ENCODE data around the gene MCHR1. TPM values are rescaled to one million over a fixed set of nuclear protein-coding genes. Genes with fewer than 3 reads are reported as not detected.
"Not testable (repeated sequence)": the region's sequence is repeated elsewhere in the genome, so short reads cannot be mapped to it uniquely, and the experiment has no call there.

Gene MCHR1
- total and polyA plus RNA-seq, 9 of the 15 experiments (the other 6 are each of a cell fraction or from before 2014, with no cell fraction given), result 0.03 to 0.50 TPM; not detected in 7

DNA sequence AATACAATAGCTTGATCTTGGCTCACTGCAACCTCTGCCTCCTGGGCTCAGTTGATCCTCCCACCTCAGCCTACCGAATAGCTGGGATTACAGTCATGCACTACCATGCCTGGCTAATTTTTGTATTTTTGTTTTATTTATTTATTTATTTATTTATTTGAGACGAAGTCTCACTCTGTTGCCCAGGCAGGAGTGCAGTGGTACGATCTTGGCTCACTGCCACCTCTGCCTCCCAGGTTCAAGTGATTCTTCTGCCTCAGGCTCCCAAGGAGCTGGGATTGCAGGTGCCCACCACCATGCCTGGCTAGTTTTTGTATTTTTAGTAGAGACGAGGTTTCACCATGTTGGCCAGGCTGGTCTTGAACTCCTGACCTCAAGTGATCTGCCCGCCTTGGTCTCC is 38.4 kb downstream of the MCHR1 start:
- intact Hi-C loops (cut with micrococcal nuclease); H3K4me2 ChIP-seq (ENCODE audit: insufficient read depth, low read length); H3K27ac ChIP-seq (ENCODE audit: extremely low read depth, low read depth, low read length); in situ Hi-C loops (cut with MboI); H2AFZ ChIP-seq (ENCODE audit: low read depth, low read length); H3K9me1 ChIP-seq (ENCODE audit: control insufficient read depth, insufficient read depth, low read length); CTCF ChIA-PET (ENCODE audit: low intra/inter-chr PET ratio); H3K36me3 ChIP-seq (ENCODE audit: control insufficient read depth, insufficient read depth, low read length); H3K79me2 ChIP-seq (ENCODE audit: control insufficient read depth, insufficient read depth, low read length); H3K4me1 ChIP-seq (replicated peaks in 1 of 2; ENCODE audit: control insufficient read depth in 2 of 2, insufficient read depth in 2 of 2, low read length in 2 of 2); ATAC-seq; FAIRE-seq; H3K9ac ChIP-seq (ENCODE audit: insufficient read depth in 1 of 2, low read depth in 2 of 2, low read length in 2 of 2); H4K20me1 ChIP-seq (replicated peaks; ENCODE audit: control insufficient read depth, insufficient read depth, low read length); DNase-seq (ENCODE audit: extremely low read depth in 1 of 4, low spot score in 3 of 4); H3K4me3 ChIP-seq; BruUV-seq (replicated peaks); H3K9me3 ChIP-seq (replicated peaks; ENCODE audit: control insufficient read depth, insufficient read depth, low read depth, low read length): not testable (repeated sequence)
- WGBS (ENCODE audit: insufficient coverage, low coverage, missing lambda C conversion rate), result 8% methylated on average over 4 of the region's 5 CpGs
- POLR2A ChIA-PET, result interaction anchor here (0.9 kb wide), 1 partner anchor 17 kb away, joined by 3 read pairs; no protein-coding TSS in a partner anchor
- H3K27me3 ChIP-seq (ENCODE audit: control insufficient read depth in 2 of 2, insufficient read depth in 2 of 2, low read length in 2 of 2), result peaks cover 6 to 28% of the 10 kb centered on the region in 2 experiments; a peak in 4 of 5 replicates
- peak; percentile 60 for TF ChIP-seq NFIC (IDR thresholded peaks at IDR 0.05)

DNA sequence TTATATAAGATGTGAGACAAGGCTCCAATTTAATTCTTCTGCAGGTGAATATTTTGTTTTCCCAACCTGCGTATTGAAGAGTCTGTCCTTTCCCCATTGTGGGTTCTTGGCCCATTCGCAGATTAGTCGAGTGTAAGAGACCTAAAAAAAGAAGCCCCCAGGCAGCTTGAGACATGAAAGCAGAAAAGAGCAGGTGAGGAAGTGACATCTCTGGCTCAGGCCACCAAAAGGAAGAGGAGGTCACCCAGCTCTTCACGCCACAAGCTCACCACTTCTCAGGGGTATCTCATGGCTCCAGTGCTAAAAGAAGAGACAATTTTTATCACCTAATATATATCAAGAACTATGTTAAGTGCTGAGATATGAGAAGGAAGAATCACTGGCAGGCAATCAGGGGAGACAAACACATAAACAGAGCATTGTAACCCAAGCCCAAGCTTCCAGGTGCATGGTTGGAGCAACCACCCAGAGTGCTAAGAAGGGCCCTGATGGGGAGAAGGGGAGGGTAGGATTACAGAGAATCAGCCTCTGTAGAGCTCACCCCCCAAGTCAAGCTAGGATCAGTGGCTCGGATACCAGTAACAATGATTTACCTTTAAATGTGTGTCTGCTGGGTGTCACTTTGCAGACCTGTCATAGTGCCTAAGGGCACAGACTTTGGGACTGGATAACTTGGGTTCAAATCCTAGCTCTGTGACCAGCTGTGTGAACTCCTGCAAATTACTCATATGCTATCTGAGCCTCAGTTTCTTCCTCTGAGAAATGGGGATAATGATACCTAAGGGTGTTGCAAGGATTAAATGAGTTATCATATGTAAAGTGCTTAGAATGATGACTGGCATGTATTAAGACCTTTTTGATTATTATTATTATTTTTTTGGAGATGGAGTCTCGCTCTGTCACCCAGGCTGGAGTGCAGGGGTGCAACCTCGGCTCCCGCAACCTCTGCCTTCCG is 39.2 kb downstream of the MCHR1 start:
- H3K27me3 ChIP-seq (ENCODE audit: control insufficient read depth in 2 of 2, insufficient read depth in 2 of 2, low read length in 2 of 2), result peaks cover 6 to 28% of the 10 kb centered on the region in 2 experiments; a peak in 4 of 5 replicates
- H3K27ac ChIP-seq (ENCODE audit: extremely low read depth, low read depth, low read length), result no peak overlapping the region
- no peak overlapping the region for H3K9ac ChIP-seq (ENCODE audit: insufficient read depth in 1 of 2, low read depth in 2 of 2, low read length in 2 of 2)
- no peaks in the 10 kb centered on the region for H3K9me1 ChIP-seq (ENCODE audit: control insufficient read depth, insufficient read depth, low read length)
- H3K36me3 ChIP-seq (ENCODE audit: control insufficient read depth, insufficient read depth, low read length), result no peaks in the 10 kb centered on the region
- H3K4me3 ChIP-seq, result no peak overlapping the region
- FAIRE-seq, result no peak
- no TSS peak for BruUV-seq (replicated peaks)
- no peaks in the 10 kb centered on the region for H3K79me2 ChIP-seq (ENCODE audit: control insufficient read depth, insufficient read depth, low read length)
- no peak for DNase-seq (ENCODE audit: extremely low read depth in 1 of 4, low spot score in 3 of 4)
- H2AFZ ChIP-seq (ENCODE audit: low read depth, low read length), result no peak overlapping the region
- no peaks in the 10 kb centered on the region for H4K20me1 ChIP-seq (replicated peaks; ENCODE audit: control insufficient read depth, insufficient read depth, low read length)
- in situ Hi-C loops (cut with MboI), result no loop called here
- TF ChIP-seq RBM25 (IDR thresholded peaks at IDR 0.05; ENCODE audit: low read depth, low read length, severe bottlenecking) (peak; percentile 65), ZNF280A (IDR thresholded peaks at IDR 0.05; ENCODE audit: low read depth, partially characterized antibody) (no peak), ZEB2 (IDR thresholded peaks at IDR 0.05) (no peak), KDM1A (IDR thresholded peaks at IDR 0.05) (0 out of 4 replicates have a peak, but pooled peaks of 1 of the 2 experiments have one; percentile 10)
- ATAC-seq, result no peak
- WGBS (ENCODE audit: insufficient coverage, low coverage, missing lambda C conversion rate), result 19% methylated on average over 8 of the region's 9 CpGs
- H3K4me2 ChIP-seq (ENCODE audit: insufficient read depth, low read length), result no peak overlapping the region
- no peaks in the 10 kb centered on the region; a peak in 1 of 5 replicates for H3K4me1 ChIP-seq (replicated peaks in 1 of 2; ENCODE audit: control insufficient read depth in 2 of 2, insufficient read depth in 2 of 2, low read length in 2 of 2)
- intact Hi-C loops (cut with micrococcal nuclease), result no loop called here
- ChIA-PET CTCF (ENCODE audit: low intra/inter-chr PET ratio) (no interaction called here), POLR2A (interaction anchor here (0.9 kb wide), 1 partner anchor 18 kb away, joined by 3 read pairs; no protein-coding TSS in a partner anchor)
- H3K9me3 ChIP-seq (replicated peaks; ENCODE audit: control insufficient read depth, insufficient read depth, low read depth, low read length), result no peaks in the 10 kb centered on the region

Measured in K562 (cell line).